Endometrium (tissue), 2 donors: ENCODE results near the gene OR10T2.
"Not testable (repeated sequence)": the region's sequence is repeated elsewhere in the genome, so short reads cannot be mapped to it uniquely, and the experiment has no call there.

Experiments used
- FAIRE-seq: peaks from 2 replicates; lab custom pipeline; 2012; peaks lifted over from hg19 to GRCh38; lab: Jason Lieb, UNC
- donor health status: control.
- donor health status: control.

Gene OR10T2

DNA sequence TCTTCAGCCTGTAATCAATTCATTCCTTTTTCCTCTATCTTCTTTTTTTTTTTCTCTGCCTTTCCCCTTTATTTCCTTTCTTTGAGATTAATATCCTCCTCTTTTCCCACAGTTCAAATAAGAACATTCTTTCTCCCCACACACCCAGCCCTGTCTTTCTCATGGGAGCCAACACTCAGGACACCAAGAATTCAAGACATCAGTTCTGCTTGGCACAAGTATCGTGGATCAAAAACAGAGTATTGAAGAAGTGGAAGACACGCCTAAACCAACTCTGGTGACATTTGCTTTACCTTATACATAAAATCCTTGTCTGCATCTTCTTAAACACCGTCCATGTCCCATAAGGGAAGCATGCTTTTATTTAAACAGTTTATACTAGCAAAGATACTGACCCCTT, 42.6 kb downstream of the OR10T2 start:
- no peak for FAIRE-seq

DNA sequence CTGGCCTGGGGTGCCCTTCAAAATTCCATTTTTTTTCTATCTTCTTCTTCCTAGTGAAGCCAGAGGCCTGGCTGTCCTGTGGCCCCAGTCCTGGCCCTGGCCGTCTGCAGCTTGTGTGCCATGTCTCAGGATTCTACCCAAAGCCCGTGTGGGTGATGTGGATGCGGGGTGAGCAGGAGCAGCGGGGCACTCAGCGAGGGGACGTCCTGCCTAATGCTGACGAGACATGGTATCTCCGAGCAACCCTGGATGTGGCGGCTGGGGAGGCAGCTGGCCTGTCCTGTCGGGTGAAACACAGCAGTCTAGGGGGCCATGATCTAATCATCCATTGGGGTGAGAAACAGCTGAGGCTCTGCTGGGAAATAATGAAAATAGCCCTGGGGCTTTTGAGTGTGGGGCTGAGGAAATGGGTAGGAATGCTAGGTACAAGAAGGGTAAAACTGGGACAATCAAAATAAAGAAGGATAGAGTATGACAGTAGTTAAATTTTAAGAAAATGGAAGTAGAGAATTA, 43.4 kb downstream of the OR10T2 start:
- FAIRE-seq, result no peak

- FAIRE-seq, result no peak
These were observed 45.0 kb downstream of the OR10T2 start for GRCh38 chr1:158354255-158354654.

DNA sequence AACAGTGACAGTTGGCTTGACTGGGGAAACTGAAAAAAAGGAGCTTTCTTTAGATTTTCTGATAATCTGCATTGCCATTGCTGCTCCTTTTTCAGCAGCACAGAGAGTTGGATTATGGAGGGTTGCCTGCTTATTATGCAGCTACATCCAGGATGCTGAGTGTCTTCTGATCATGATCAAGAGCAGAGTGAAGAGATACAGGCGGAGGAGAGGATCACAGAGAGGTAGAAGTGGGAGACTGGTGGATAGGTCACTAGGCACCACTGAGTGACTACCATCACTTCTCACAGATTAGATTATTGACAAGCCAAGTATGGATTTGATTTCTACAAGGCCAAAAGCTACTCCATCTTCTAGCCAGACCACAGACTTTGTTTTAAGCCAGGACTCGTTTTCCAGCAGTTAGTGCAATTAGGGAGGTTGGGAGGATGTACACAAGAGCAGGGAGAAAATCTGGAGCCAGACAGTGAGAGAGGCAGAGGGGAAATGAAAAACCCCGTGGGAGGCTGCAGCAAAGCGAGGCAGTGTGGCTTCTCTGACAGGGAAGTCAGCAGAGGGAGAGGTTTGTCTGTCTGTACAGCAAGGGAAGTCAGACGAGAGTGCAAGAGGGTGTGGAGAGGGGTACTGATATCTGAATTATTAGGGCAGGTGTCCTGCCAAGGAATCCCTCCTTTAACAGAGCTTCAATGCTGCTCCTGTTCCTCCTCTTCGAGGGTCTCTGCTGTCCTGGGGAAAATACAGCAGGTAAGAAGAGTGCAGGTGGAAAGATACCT, 45.8 kb downstream of the OR10T2 start, which contains the start of gene CD1E:
TSS of gene CD1E (plus strand) at position 592 of the 773 bp plus-strand sequence. CDS start at position 687, 95 bp downstream.
- FAIRE-seq, result no peak

DNA sequence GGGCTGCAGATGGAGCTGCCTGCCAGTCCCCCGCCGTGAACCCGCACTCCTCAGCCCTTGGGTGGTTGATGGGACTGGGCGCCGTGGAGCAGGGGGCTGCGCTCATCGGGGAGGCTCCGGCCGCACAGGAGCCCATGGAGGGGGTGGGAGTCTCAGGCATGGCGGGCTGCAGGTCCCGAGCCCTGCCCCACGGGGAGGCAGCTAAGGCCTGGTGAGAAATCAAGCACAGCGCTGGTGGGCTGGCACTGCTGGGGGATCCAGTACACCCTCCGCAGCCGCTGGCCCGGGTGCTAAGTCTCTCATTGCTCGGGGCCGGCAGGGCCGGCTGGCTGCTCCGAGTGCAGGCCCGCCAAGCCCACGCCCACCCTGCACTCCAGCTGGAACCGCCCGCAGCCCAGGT, 50.3 kb downstream of the OR10T2 start:
- FAIRE-seq, result not testable (repeated sequence)
